SK-N-SH (cell line): Measurements from ENCODE around the gene SMOC1. TPM values are rescaled to one million over a fixed set of nuclear protein-coding genes. Genes with fewer than 3 reads are reported as not detected.

Experiments
- CTCF ChIA-PET: fragments of 300-600, 350-600 bp; formaldehyde crosslinking; extraction: SDS; loops from one replicate; lab custom pipeline; 2021; lab: Yijun Ruan, JAX
- POLR2A ChIA-PET: fragments of 350-600 bp; sonication (Branson Sonifier 250); formaldehyde crosslinking; extraction: SDS; loops from one replicate; lab custom pipeline; 2020; ENCODE audit warnings: antibody characterized with exemption, inconsistent platforms; lab: Yijun Ruan, JAX
- DNase-seq: peaks from one replicate; pipeline ENCODE4 v3.0.0; 2012
- H2AFZ ChIP-seq: fragments of 200-600 bp; sonication (generic); 2 replicates; pipeline ENCODE4 v1.8.1; 2016; ENCODE audit warnings: antibody characterized with exemption, mild to moderate bottlenecking, low read depth
- H3F3A ChIP-seq: fragments of 200-600 bp; sonication (generic); replicated peaks from 2 replicates; pipeline ENCODE3; 2016; ENCODE audit warnings: antibody characterized with exemption, mild to moderate bottlenecking; ENCODE audit not compliant: insufficient read depth
- H3K27ac ChIP-seq, 2 experiments: fragments of 200-500 bp in 1 of 2; fragments of 200-600 bp in 1 of 2; sonication (Bioruptor generic) in 1 of 2; sonication (generic), shearing (Covaris generic) in 1 of 2; 2 replicates each; pipeline versions ENCODE4 v1.5.1 to v1.6.1; 2014 to 2016; ENCODE audit warnings: low read depth in 2 of 2, inconsistent platforms in 1 of 2, low read length in 1 of 2, mild to moderate bottlenecking in 1 of 2, mixed read lengths in 1 of 2
- H3K27me3 ChIP-seq: fragments of 200-600 bp; sonication (generic), shearing (Covaris generic); 2 replicates; pipeline ENCODE4 v1.6.1; 2016; ENCODE audit warnings: mixed run types; ENCODE audit not compliant: insufficient read depth
- H3K36me3 ChIP-seq, 2 experiments: fragments of 200-500 bp in 1 of 2; fragments of 200-600 bp in 1 of 2; sonication (Bioruptor generic) in 1 of 2; sonication (generic) in 1 of 2; replicated peaks in 1 of 2; 2 replicates each; pipeline versions ENCODE3 to v1.5.1; 2014 to 2016; ENCODE audit warnings: low read length in 1 of 2, mild to moderate bottlenecking in 1 of 2; ENCODE audit not compliant: insufficient read depth in 2 of 2, control insufficient read depth in 1 of 2
- H3K4me1 ChIP-seq, 2 experiments: fragments of 200-500 bp in 1 of 2; fragments of 200-600 bp in 1 of 2; sonication (Bioruptor generic) in 1 of 2; sonication (generic), shearing (Covaris generic) in 1 of 2; 2 replicates each; pipeline versions ENCODE4 v1.5.1 to v1.6.1; 2014 to 2016; ENCODE audit warnings: low read depth in 1 of 2, low read length in 1 of 2, mixed run types in 1 of 2; ENCODE audit not compliant: insufficient read depth in 2 of 2, control insufficient read depth in 1 of 2
- H3K4me2 ChIP-seq: fragments of 200-600 bp; sonication (generic), shearing (Covaris generic); 2 replicates; pipeline ENCODE4 v1.6.1; 2017; ENCODE audit warnings: mixed run types
- H3K4me3 ChIP-seq, 2 experiments: fragments of 200-500 bp in 1 of 2; fragments of 200-600 bp in 1 of 2; sonication (Bioruptor generic) in 1 of 2; sonication (generic), shearing (Covaris generic) in 1 of 2; 2 replicates each; pipeline versions ENCODE4 v1.5.1 to v1.8.1; 2014 to 2016; ENCODE audit warnings: low read depth in 2 of 2, inconsistent platforms in 1 of 2, low read length in 1 of 2, mild to moderate bottlenecking in 1 of 2, mixed read lengths in 1 of 2, moderate library complexity in 1 of 2
- H3K79me2 ChIP-seq: fragments of 200-600 bp; sonication (generic); 2 replicates; pipeline ENCODE4 v1.8.1; 2017; ENCODE audit warnings: mild to moderate bottlenecking; ENCODE audit not compliant: insufficient read depth
- H3K9ac ChIP-seq: fragments of 200-600 bp; sonication (generic); 2 replicates; pipeline ENCODE4 v1.6.1; 2017; ENCODE audit warnings: mixed run types
- H3K9me2 ChIP-seq: fragments of 200-600 bp; sonication (generic); 2 replicates; pipeline ENCODE4 v1.6.1; 2017; ENCODE audit warnings: mixed run types
- H3K9me3 ChIP-seq: fragments of 200-600 bp; sonication (generic); 2 replicates; pipeline ENCODE4 v1.6.1; 2017; ENCODE audit warnings: mixed run types, mild to moderate bottlenecking, moderate library complexity
- H4K20me1 ChIP-seq: fragments of 200-600 bp; sonication (generic); 2 replicates; pipeline ENCODE4 v1.6.1; 2017; ENCODE audit warnings: mild to moderate bottlenecking, mixed run types; ENCODE audit not compliant: insufficient read depth
- ELF1 ChIP-seq: IDR thresholded peaks from 2 replicates; pipeline ENCODE4 v1.4.0; 2012
- NFIC ChIP-seq: IDR thresholded peaks from 2 replicates; pipeline ENCODE4 v1.4.0; 2012; ENCODE audit warnings: borderline replicate concordance
- NRF1 ChIP-seq: IDR thresholded peaks from 2 replicates; pipeline ENCODE4 v1.6.1; 2012; ENCODE audit warnings: low read depth, mild to moderate bottlenecking, low read length
- POLR2AphosphoS5 ChIP-seq: IDR thresholded peaks from 2 replicates; pipeline ENCODE4 v1.6.1; 2012; ENCODE audit warnings: low read depth, low read length
- RCOR1 ChIP-seq: fragments of 150-350 bp; IDR thresholded peaks from 2 replicates; pipeline ENCODE4 v1.6.1; 2017; ENCODE audit warnings: antibody characterized with exemption, low read length
- WGBS: methylation state at CpG from one replicate; pipeline ENCODE4 v1.1.6; 2017; ENCODE audit warnings: low lambda C conversion rate; 5-methylcytosine and 5-hydroxymethylcytosine counted together
- polyA plus RNA-seq, 3 experiments: library from polyadenylated mRNA; depleted of rRNA; stranded (reverse); fragments of >200 nt; gene quantifications; 2 replicates each; pipeline ENCODE4 v1.2.3, GENCODE V29; 2012
- TF ChIP-seq, protein P1 (sequence below): IDR thresholded peaks from 2 replicates; pipeline ENCODE4 v1.4.0; 2012; ENCODE audit warnings: low read depth, borderline replicate concordance
- TF ChIP-seq, protein P2 (sequence below): fragments of 150-350 bp; IDR thresholded peaks from 2 replicates; pipeline ENCODE4 v1.6.1; 2017; ENCODE audit warnings: antibody characterized with exemption, low read length, low read depth, borderline replicate concordance

The SMOC1 gene
- polyA plus RNA-seq, 1 of the 3 experiments (the other 2 are of a cell fraction) = not detected

DNA sequence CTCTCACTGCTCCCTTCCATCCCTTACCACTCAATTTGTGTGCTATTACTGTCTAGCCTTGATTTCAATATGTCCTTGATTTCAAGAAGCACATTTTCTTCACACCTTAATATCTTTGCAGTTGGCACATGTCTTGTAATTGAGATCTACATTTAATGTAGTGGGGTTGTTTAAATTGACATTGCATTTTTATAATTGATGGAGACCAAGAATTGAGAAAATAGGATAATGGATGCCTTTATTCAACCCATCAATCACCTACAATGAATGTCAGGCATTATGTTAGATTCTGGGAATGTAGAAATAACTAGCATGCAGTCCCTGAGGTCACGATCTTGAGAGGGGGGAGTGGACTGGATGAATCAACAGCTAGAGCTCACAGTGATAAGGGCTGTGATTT is 94.6 kb downstream of the SMOC1 start:
- Histone ChIP-seq H2AFZ (no peak overlapping the region), H3K27me3 (no peaks in the 10 kb centered on the region), H3K36me3 (no peaks in the 10 kb centered on the region), H3K27ac (no peak overlapping the region), H3F3A (no peaks in the 10 kb centered on the region), H3K9me3 (no peaks in the 10 kb centered on the region), H3K79me2 (no peaks in the 10 kb centered on the region), H3K9ac (no peak overlapping the region), H3K4me1 (peaks cover 0 to 12% of the 10 kb centered on the region in 2 experiments; a peak in 2 of 4 replicates), H3K4me2 (no peak overlapping the region), H3K9me2 (no peaks in the 10 kb centered on the region), H4K20me1 (no peaks in the 10 kb centered on the region), H3K4me3 (no peak overlapping the region)
- TF ChIP-seq NFIC = no peak
- ChIA-PET POLR2A (no interaction called here), CTCF (interaction anchor here (1.5 to 2.4 kb wide), 2 partner anchors 9 to 54 kb away, joined by 3 to 10 read pairs; no protein-coding TSS in a partner anchor)
- 26% methylated on average over 1 of the region's 1 CpG for WGBS
- DNase-seq = no peak

DNA sequence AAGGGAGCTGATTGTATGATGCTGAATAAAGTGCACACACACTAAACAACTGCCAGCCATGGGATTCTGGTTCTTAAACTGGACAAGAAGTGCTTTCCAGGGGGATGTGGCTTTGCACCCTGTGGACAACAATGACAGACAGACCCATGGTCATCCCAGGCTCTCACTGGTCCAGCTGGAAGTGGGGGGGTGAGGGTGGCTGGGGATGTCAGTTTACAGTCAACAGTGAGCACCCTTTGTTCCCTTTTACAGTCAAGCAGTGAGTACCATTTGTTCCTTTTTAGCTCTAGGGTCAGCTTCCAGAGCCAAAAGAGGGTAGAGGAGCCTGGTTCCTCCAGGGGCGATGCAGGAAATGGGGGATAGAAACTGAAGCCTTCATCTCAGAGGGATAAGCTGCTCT is 100.7 kb downstream of the SMOC1 start:
- TF ChIP-seq, protein P1, sequence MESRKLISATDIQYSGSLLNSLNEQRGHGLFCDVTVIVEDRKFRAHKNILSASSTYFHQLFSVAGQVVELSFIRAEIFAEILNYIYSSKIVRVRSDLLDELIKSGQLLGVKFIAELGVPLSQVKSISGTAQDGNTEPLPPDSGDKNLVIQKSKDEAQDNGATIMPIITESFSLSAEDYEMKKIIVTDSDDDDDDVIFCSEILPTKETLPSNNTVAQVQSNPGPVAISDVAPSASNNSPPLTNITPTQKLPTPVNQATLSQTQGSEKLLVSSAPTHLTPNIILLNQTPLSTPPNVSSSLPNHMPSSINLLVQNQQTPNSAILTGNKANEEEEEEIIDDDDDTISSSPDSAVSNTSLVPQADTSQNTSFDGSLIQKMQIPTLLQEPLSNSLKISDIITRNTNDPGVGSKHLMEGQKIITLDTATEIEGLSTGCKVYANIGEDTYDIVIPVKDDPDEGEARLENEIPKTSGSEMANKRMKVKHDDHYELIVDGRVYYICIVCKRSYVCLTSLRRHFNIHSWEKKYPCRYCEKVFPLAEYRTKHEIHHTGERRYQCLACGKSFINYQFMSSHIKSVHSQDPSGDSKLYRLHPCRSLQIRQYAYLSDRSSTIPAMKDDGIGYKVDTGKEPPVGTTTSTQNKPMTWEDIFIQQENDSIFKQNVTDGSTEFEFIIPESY = no peak
- TF ChIP-seq, protein P2, sequence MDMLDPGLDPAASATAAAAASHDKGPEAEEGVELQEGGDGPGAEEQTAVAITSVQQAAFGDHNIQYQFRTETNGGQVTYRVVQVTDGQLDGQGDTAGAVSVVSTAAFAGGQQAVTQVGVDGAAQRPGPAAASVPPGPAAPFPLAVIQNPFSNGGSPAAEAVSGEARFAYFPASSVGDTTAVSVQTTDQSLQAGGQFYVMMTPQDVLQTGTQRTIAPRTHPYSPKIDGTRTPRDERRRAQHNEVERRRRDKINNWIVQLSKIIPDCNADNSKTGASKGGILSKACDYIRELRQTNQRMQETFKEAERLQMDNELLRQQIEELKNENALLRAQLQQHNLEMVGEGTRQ = no peak
- TF ChIP-seq ELF1 (no peak), NRF1 (no peak), RCOR1 (no peak), POLR2AphosphoS5 (no peak)
- Histone ChIP-seq H3F3A (no peaks in the 10 kb centered on the region), H3K4me2 (no peak overlapping the region), H3K9me2 (no peaks in the 10 kb centered on the region), H3K4me1 (no peaks in the 10 kb centered on the region), H3K9ac (no peak overlapping the region), H3K9me3 (no peaks in the 10 kb centered on the region), H3K4me3 (no peak overlapping the region), H3K27me3 (no peaks in the 10 kb centered on the region), H3K36me3 (no peaks in the 10 kb centered on the region), H3K79me2 (no peaks in the 10 kb centered on the region), H2AFZ (no peak overlapping the region), H3K27ac (no peak overlapping the region), H4K20me1 (no peaks in the 10 kb centered on the region)
- ChIA-PET CTCF (interaction anchor here (1.1 to 1.3 kb wide), 2 partner anchors 14 to 48 kb away, joined by 3 to 5 read pairs; no protein-coding TSS in a partner anchor), POLR2A (no interaction called here)
- no peak for DNase-seq
- WGBS = 50% methylated on average over 1 of the region's 1 CpG
